ENCODE measurements around the gene TEAD3. TPM values are rescaled to one million over a fixed set of nuclear protein-coding genes. Genes with fewer than 3 reads are reported as not detected.

Gene TEAD3
- total and polyA plus RNA-seq, 2 of the 4 experiments (the other 2 are of a cell fraction): 5.2 to 28.0 TPM

GRCh38 chr6:35484921-35485392, 11.9 kb downstream of the TEAD3 start:
- H3K27me3 ChIP-seq (ENCODE audit: control insufficient read depth, insufficient read depth, low read length): no peaks in the 10 kb centered on the region
- H3K4ac ChIP-seq (ENCODE audit: low read depth, low read length): peak overlapping the region; percentile 91
- H4K8ac ChIP-seq (ENCODE audit: low read depth in 2 of 2, low read length in 2 of 2): peak overlapping the region; percentile 76 to 84
- TF ChIP-seq RAD21 (IDR thresholded peaks at IDR 0.05; ENCODE audit: low read length): no peak
- no peak for TF ChIP-seq CHD1 (IDR thresholded peaks at IDR 0.05; ENCODE audit: low read depth, low read length)
- TF ChIP-seq SMC3 (IDR thresholded peaks at IDR 0.05; ENCODE audit: low read depth, low read length): no peak
- no peak for TF ChIP-seq MXI1 (IDR thresholded peaks at IDR 0.05; ENCODE audit: borderline replicate concordance, low read depth, low read length)
- no peak for TF ChIP-seq NFE2L2 (IDR thresholded peaks at IDR 0.05; ENCODE audit: low read depth, low read length)
- TF ChIP-seq FOS (IDR thresholded peaks at IDR 0.05; ENCODE audit: low read depth, low read length): no peak
- TF ChIP-seq BHLHE40 (IDR thresholded peaks at IDR 0.05; ENCODE audit: low read depth, low read length): no peak
- TF ChIP-seq MAZ (IDR thresholded peaks at IDR 0.05; ENCODE audit: borderline replicate concordance, low read depth, low read length): peak; percentile 31; the same call in 1 of the 2 replicates
- TF ChIP-seq POLR2A (IDR thresholded peaks at IDR 0.05; ENCODE audit: low read depth, low read length): no peak
- ChIA-PET POLR2A (ENCODE audit: unreplicated experiment) (no interaction called here), CTCF (interaction anchor here (0.6 kb wide), 1 partner anchor 22 kb away, joined by 4 read pairs; no protein-coding TSS in a partner anchor)
- peak overlapping the region; percentile 96 for H4K91ac ChIP-seq (ENCODE audit: insufficient read depth, low read depth, low read length)
- peak overlapping the region; percentile 28; the same call in 1 of the 2 replicates for H3K9ac ChIP-seq (ENCODE audit: low read depth, low read length)
- H3K4me3 ChIP-seq (ENCODE audit: insufficient read depth, low read depth, low read length): no peak overlapping the region
- peaks cover 54 to 97% of the 10 kb centered on the region in 2 experiments for H3K79me1 ChIP-seq (ENCODE audit: low read depth in 1 of 2, low read length in 2 of 2)
- 0 out of 2 replicates have a peak overlapping the region, but pooled peaks have one; percentile 36 for H3K56ac ChIP-seq (ENCODE audit: extremely low read depth, insufficient read depth, low read length)
- peak overlapping the region; percentile 65 for H3K27ac ChIP-seq (ENCODE audit: insufficient read depth, low read length)
- H3K18ac ChIP-seq (ENCODE audit: low read depth, low read length): peak overlapping the region; percentile 71
- peak overlapping the region; percentile 78 for H3K14ac ChIP-seq (replicated peaks; ENCODE audit: low read depth, low read length)
- H2BK120ac ChIP-seq (ENCODE audit: low read depth, low read length): peak overlapping the region; percentile 86
- in situ Hi-C loops (cut with MboI; ENCODE audit: low sequenced_read_pairs): no loop called here
- DNase-seq (peak; percentile 50), ATAC-seq (ENCODE audit: low read depth) (peak; percentile 16)
- 100% methylated on average over 2 of the region's 7 CpGs; no CpG with 5 or more reads in 1 of the 2 experiments for WGBS, 2 experiments (ENCODE audit: extremely low coverage in 2 of 2, insufficient read length in 1 of 2)
- peak overlapping the region; percentile 87; the same call in 1 of the 2 replicates for H3K23ac ChIP-seq (ENCODE audit: low read depth, low read length)
- H2BK5ac ChIP-seq (ENCODE audit: low read depth, low read length, poor library complexity, severe bottlenecking): peak overlapping the region; percentile 93
- peak overlapping the region; percentile 9; the same call in 1 of the 2 replicates for H3K4me2 ChIP-seq (ENCODE audit: low read depth, low read length)
- peak overlapping the region; percentile 85 for H2AFZ ChIP-seq (replicated peaks; ENCODE audit: low read length, poor library complexity)
- H2BK15ac ChIP-seq (ENCODE audit: low read depth, low read length): peak overlapping the region; percentile 63; the same call in 2 of the 3 replicates
- intact Hi-C loops (cut with micrococcal nuclease): no loop called here
- H3K36me3 ChIP-seq (ENCODE audit: control insufficient read depth, insufficient read depth, low read length): peaks cover 41% of the 10 kb centered on the region
- peak overlapping the region; percentile 52 for H4K5ac ChIP-seq (ENCODE audit: low read depth, low read length)
- peaks cover 36% of the 10 kb centered on the region for H3K9me1 ChIP-seq (ENCODE audit: insufficient read depth, low read length)
- peak overlapping the region; percentile 99 for H2AK5ac ChIP-seq (ENCODE audit: low read depth, low read length)
- H2BK20ac ChIP-seq (ENCODE audit: low read depth, low read length): peak overlapping the region; percentile 82
- no TSS peak for BruUV-seq (replicated peaks)
- dilution Hi-C loops (cut with HindIII; ENCODE audit: low sequenced_read_pairs, unreplicated experiment): no loop called here
- H2AK9ac ChIP-seq (replicated peaks; ENCODE audit: low read depth, low read length, poor library complexity): peak overlapping the region; percentile 94
- H3K9me3 ChIP-seq (ENCODE audit: control insufficient read depth, insufficient read depth, low read length): no peaks in the 10 kb centered on the region
- peaks cover 35% of the 10 kb centered on the region for H3K4me1 ChIP-seq (ENCODE audit: control insufficient read depth, insufficient read depth, low read length)
- peaks cover 17% of the 10 kb centered on the region; the same call in 1 of the 2 replicates for H4K20me1 ChIP-seq (ENCODE audit: insufficient read depth, low read length)
